GM19397 (cell line): Measurements from ENCODE around the gene TSPAN18.

Experiments used
- ATAC-seq: cut with Tn5 transposase; IDR thresholded peaks from one replicate; pipeline ENCODE4 v1.9.1; 2021; ENCODE audit warnings: mild to moderate bottlenecking, moderate library complexity; ENCODE audit not compliant: unreplicated experiment

The TSPAN18 gene

GRCh38 chr11:44792171-44792570, 65.4 kb downstream of the TSPAN18 start:
- ATAC-seq = no peak

GRCh38 chr11:44793350-44794090, 66.8 kb downstream of the TSPAN18 start:
- no peak for ATAC-seq

GRCh38 chr11:44795803-44796535, 69.2 kb downstream of the TSPAN18 start:
- no peak for ATAC-seq

- ATAC-seq = no peak
Measured at GRCh38 chr11:44797051-44797450, 70.3 kb downstream of the TSPAN18 start.

GRCh38 chr11:44797886-44798606, 71.3 kb downstream of the TSPAN18 start:
- ATAC-seq = no peak

GRCh38 chr11:44798607-44798972, 71.8 kb downstream of the TSPAN18 start:
- no peak for ATAC-seq

- no peak for ATAC-seq
Measured at GRCh38 chr11:44799012-44799411, 72.2 kb downstream of the TSPAN18 start.

- ATAC-seq = no peak
Measured at GRCh38 chr11:44802347-44802746, 75.6 kb downstream of the TSPAN18 start.

- ATAC-seq = no peak
Measured at GRCh38 chr11:44803009-44803408, 76.2 kb downstream of the TSPAN18 start.

- ATAC-seq = no peak
Measured at GRCh38 chr11:44804449-44805437, 78.0 kb downstream of the TSPAN18 start.

- ATAC-seq = no peak
Measured at GRCh38 chr11:44805596-44805995, 78.8 kb downstream of the TSPAN18 start.

GRCh38 chr11:44808053-44808753, 81.4 kb downstream of the TSPAN18 start:
- no peak for ATAC-seq

- ATAC-seq = no peak
Measured at GRCh38 chr11:44809283-44809682, 82.5 kb downstream of the TSPAN18 start.

GRCh38 chr11:44811841-44812448, 85.2 kb downstream of the TSPAN18 start:
- ATAC-seq = no peak

- no peak for ATAC-seq
Measured at GRCh38 chr11:44812971-44813370, 86.2 kb downstream of the TSPAN18 start.

- no peak for ATAC-seq
Measured at GRCh38 chr11:44813401-44813800, 86.6 kb downstream of the TSPAN18 start.

- no peak for ATAC-seq
Measured at GRCh38 chr11:44814881-44815592, 88.3 kb downstream of the TSPAN18 start.

- no peak for ATAC-seq
Measured at GRCh38 chr11:44815917-44816456, 89.2 kb downstream of the TSPAN18 start.

GRCh38 chr11:44816761-44817160, 90.0 kb downstream of the TSPAN18 start:
- ATAC-seq = no peak
